OCI-M2 (cell line): ENCODE results near the gene SUPT3H.

Source experiments
- DNase-seq: peaks from one replicate; lab custom pipeline; 2025; ENCODE audit not compliant: unreplicated experiment; lab: John Stamatoyannopoulos, UW

SUPT3H gene

DNA sequence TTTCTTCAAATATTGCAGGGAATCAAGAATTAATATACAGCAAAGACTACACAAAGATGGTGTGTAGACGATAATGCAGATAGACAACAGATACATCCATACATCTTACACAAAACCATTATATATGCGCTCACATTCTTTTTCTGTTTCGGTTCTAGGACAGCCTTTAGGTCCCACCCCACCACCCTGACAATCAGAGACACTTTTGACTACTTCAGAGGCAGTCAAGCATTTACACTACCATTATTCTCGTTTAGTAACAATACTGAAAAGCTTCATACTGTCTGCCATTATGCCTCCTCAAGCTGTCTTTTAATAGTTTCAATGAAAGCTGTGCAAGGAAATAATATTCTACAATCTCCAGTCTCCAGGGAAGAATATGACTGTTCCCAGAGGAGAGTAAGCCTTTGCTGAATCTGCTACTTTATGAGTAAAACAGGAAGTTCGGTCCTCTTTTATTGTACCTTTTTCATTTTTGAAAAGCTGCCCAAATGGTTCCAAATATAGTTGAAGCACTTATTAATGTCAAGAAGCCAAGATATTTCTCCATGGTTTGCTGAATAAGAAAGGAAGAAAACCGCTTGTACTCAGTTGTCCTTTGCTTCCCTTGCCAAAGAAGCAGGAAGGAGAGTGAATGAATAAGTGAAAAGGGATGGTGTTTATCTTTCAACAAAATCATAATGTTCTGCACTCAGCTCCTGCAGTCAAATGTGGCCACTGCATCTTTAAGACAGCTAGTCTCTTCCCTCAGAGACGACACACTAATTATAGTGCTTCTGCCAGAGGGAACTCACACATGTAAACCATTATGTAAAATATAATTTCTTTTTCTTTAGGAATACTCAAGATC, 521.9 kb downstream of the SUPT3H start:
- DNase-seq: no peak

DNA sequence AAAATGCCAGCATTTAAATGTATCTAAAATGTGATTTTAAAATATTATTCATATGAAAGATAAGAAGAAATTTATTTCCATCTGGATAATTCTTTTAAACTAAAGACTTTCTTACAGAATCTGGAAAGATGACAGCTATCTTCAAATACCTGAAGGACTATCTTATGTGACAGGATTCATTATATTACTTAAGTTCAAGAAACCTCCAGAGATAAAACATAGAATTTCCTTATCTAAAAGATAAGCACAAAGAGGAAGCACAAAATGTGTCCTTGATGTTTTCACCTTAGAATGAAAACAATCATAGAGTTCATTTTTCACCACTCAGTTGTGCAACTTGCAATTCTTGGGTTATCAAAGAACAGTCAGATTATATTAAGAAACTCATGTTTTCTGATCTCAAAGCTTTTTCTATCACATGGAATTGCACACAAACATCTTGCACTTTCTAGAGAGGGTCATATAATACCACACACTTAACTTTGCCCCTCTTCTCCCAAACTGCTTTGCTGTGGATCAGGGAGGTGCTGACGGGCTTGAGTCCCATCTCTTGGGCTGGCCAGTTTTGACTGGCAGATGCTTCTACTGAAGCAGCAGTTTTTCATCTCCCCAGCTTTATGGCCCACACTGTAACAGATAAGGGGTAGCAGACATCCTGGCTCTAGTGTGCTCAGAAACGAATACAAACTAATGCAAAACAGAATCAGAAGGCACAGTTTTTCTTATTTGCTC, 522.9 kb downstream of the SUPT3H start:
- no peak for DNase-seq

DNA sequence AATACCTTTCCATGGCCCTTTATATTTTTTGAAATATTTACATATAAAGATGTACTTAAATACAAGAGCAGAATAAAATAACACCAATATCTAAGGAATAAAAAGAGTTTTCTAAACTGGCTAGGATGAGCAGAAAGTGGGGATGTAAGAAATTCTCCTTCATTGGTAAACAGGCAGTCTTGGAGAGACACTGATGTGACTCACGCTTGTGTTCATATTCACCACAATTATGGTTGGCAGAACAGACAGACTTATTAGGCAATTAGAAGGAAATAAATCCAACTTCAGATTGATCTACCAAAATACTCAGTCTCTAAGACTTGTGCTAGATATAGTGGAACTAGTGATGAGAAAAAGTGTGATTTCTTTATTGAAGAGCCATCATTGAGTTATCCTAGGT, 526.6 kb downstream of the SUPT3H start:
- no peak for DNase-seq

DNA sequence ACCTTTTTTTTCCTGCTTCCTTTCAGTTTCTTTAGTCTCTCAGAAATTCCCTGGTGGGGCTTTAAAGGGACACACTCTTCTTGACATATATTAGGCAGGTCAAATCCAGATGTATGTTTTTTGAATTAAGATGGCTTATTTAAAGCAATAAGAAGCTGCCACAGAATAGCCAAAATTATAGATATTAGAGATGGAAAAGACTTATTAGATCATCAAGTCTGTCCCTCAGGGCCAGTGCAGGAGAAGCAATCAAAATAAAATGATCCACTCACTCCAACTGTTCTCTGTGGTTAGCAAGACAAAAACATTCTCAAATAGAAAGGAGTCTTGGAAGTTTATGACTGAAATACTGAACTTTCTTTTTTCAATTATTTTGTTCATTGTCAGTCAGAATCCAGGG, 527.4 kb downstream of the SUPT3H start:
- DNase-seq: no peak

DNA sequence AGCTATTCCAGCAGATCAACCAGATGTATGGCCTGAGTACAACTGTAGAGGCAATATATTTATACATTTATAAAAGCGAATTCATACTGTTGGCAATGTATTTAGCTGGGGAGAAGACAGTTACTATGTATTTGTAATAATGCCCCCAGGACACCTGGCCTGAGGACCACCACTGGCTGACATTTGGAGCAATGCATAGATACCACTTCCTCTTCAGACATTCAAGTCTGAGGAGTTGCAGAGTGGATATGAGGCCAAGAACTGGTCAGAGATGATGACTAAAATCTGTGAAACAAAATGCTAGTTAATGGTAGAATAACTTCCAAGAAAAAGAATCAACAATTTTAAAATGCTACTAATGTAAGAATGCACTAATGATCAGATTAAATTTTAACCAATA, 527.9 kb downstream of the SUPT3H start:
- no peak for DNase-seq

DNA sequence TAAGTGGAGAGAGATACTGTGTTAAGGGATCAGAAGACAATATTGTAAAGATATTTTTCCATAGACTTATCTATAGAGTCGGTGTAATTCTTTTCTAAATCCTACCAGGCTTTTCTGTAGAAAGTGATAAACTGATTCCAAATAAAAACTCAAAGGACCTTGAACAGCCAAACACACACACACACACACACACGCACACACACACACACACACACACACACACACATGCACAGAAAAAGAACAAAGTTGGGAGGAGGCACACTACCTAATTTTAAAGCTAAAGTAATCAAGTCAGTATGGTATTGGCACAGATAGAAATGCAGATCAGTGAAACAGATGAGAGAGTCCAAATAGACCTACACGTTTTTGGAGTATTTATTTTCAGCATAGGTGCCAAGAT, 534.0 kb downstream of the SUPT3H start:
- DNase-seq: no peak

DNA sequence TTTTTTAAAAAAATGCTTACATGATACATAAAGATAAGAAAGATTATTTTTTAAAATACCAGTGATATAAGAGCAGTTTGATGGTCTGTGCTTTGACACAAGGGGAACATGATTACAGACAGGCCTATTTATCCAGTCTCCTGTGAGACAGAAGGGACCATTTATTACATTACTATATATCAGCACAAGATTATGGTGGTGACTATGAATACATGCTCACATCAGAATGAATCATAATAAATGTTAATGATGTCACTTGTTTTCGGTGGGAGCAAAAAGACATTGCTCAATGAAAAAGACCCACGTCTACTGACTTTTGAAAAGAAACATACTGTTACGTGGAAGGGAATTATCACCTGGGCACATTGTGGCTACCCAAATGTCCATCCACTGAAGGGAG, 535.1 kb downstream of the SUPT3H start:
- DNase-seq: no peak

DNA sequence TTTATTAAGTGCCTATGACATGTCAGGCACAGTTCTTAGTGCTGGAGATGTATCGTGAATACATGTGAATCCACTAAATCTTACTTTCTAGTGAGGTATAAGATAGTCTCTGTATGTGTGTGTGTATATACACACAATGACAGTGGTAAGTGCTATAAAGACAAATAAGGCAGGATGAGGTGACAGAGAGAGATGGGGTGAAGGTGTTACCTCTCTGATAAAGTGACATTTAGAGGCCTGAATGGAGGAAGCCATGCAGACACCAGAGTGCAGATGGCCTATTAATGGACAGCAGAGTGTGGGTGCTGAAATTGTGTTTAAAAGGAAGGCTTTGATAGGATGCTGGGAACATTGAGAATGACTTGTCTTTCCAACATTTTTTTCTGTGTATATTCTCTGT, 535.9 kb downstream of the SUPT3H start:
- DNase-seq: no peak

DNA sequence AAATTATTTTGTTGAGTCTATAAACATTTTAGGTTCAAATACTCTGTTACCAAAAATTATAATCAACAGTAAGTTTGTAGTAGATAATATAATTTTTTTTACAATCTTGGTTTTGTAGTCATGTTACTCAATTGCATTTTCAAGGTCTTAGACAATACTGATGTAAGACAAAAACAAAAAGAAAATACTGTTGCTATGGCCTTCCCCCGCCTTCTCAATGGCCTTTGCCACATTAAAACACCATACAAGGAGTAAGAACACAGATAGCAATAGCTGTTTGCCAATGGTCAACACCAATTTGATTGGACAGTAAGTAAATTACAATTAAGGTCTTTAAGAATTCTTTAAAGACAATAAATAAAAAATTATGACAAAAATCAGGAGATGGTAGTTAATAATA, 540.0 kb downstream of the SUPT3H start:
- no peak for DNase-seq

DNA sequence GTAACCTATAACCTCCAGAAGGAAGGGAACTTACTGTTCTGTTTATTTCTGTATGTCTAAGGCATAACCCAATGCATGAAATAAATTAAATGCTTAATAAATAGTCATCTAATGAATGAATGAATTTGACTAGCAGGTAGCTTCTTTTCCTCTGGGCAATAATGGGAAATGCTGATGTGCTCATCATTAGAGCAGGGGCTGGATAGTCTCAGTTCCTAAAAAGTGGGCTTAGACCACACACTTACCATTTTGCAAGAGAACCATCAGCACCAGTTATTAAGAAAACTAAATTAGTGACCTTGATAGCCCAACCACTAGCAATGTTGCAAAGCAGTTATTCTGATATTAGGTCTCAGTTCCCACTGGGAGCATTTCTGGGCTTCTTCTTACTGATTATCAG, 540.5 kb downstream of the SUPT3H start:
- no peak for DNase-seq

DNA sequence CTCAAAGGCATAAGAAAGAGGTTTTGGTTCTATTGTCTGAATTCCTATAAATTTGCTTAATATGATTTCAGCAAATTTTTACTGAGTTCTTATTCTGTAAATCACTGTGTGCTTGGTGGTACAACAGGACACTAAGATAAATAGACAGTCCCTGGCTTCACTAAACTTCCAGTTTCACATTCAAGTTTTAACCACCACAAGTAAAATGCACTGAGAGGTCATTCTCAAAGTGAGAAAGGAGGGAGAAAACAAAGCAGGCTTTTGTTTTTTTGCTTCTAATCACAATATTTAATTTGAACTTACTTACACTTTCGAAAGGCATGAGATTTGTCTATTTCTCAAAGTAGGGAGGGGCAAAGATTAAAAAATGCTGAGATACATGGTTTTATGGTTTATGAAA, 544.5 kb downstream of the SUPT3H start:
- no peak for DNase-seq

DNA sequence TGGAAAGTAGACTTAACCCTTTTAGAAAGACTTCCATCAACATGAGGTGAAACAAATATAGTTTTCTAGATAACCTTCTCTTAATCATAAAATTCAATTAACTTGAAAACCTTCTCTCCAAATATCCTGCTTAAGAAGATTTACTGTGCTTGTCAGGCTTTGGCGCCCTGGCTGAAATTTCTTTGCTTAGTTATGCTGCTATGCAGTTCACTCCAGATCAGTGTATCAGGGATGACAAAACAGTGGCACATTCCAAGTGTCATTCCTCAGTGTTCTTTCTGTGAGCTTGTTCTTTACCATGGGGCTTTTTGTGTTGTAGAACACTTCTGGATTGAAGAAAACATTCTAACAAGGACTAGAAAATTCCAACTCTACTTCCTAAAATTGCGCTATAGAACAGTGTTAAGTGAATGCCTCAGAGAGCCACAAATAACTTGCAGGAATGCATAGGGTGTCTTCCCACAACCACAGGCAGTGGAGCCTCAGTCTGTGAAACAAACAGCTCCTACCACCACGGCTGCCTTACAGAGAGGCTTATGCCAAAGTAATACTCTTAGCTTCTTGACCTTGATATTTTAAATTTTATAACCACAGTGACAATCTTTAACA, 546.6 kb downstream of the SUPT3H start:
- DNase-seq: no peak

DNA sequence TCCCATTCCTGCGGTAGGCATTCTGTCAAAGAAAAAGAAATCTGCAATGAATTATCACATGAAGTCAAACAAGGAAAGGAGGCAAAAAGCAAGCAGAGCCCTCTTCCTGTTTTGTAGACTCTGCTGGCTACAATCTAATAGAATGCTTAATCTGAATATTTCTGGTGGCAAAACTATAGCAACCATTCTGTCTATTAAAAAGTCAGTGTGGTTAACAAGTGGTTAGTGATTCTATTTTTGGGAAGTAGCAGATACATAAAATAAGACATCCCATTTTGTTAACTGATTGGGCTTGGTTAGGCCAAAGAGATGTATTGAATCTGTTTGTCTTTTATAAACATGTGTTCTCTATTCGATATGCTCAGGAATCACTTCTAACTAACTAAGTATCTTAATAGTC, 547.9 kb downstream of the SUPT3H start:
- no peak for DNase-seq

DNA sequence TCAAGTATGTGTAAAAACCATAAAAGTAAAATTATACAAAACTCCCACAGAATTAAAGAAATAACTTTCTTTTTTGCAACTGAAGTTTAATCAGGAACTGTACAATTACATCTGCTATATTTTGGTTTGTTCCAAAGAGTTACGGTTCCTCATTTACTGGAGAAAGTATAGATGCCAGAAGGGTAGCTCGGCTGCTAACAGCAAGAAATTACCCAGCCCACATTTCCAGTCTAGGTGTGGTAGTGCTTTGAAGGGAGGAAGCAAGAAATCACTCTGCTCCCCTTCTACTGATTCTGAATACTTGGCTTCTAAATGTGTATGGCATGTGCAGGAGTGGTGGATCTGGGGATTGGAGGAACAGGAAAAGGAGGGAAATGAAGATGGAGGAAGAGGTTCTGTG, 549.0 kb downstream of the SUPT3H start:
- no peak for DNase-seq

DNA sequence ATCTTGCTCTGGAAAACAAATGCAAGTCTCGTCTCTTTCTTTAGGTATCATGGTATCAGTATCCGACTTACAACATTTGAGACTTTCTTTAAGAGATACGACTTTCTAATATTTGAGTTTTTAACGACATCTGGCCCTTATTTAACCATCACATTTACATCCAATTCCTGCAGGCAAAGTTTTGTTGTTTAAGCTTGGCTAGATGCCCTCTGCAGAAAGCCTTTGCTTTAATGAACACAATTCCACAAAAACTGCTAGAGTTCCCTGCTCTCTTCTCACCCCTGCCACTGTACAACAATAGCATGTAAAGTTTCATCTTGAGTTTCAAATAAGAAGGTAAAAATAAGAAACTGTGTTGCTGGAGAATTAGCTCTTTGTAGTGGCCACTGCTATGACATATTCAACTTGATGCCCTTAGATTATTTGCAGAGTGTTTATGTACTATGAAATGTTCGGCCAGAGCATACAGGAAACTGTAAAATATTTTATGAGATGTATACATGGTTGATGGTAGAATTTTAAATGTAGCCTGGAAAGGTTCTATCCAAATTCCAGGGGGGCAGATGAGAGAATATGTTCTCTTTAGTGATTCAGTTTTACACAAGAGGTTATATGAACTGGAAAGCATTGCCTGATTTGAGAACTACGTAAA, 551.6 kb downstream of the SUPT3H start:
- DNase-seq: no peak

DNA sequence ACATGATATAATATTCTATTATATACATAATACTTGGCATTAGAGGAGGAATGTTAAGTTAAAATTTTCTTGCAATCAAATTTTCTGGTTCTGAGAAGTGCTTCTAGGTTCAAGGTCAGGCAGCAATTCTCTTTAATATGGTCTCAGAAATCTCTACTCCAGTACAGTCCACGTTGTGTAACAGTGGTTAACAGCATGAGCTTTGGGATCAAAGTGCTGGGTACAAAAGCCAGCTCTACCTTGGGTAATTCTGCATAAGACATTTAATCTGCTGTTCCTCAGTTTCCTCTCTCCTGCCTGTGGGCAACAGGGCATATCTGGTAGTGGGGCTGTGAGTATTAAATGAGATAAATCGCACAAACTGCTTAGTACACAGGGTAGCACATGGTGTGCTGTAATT, 552.5 kb downstream of the SUPT3H start:
- no peak for DNase-seq

DNA sequence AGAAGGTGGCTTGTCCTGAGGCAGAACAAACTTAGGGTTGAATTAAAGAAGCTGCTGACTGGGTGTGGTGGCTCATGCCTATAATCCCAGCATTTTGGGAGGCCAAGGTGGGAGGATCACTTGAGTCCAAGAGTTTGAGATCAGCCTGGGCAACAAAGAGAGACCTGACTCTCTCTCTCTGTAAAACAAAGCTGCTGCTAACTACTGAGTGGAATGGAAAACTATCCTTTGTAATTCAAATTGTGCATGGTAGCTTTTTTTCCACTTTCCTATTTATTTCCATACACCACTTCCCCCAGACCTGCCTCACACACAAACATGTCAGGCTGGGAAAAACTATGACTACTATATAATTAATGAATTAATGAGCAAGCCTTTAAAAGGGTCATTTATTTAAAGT, 553.2 kb downstream of the SUPT3H start:
- DNase-seq: no peak

DNA sequence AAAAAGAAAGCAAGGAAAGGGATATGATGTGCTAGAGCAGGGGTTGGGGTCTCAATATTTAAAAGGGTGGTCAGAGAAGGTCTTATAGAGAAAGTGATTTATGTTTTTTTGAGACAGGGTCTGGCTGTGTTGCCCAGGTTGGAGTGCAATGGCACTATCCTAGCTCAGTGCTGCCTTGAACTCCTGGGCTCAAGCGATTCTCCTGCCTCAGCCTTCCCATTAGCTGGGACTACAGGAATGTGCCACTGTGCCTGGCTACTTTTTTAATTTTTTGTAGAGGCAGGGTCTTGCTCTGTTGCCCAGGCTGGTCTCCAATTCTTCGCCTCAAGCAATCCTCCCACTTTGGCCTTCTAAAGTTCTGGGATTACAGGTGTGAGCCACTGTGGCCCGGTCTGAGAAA, 557.0 kb downstream of the SUPT3H start:
- DNase-seq: no peak

DNA sequence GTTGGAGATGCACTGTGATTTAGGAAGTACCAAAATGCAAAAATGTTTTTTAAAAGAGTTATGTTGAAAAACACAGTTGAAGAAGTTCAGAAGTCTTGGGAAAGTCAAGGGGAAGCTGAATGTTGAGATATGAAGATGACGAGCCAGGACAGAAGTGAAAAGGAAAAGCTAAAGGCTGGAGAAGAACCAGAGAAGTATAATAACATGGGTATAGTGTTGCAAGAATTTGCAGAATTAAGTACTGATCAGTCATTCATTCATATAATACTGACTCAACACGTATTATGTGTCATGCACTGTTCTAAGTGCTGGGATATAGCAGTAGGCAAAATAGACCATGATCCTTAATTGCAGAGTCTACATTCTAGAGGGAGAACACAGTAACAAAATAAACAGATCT, 557.4 kb downstream of the SUPT3H start:
- DNase-seq: no peak

DNA sequence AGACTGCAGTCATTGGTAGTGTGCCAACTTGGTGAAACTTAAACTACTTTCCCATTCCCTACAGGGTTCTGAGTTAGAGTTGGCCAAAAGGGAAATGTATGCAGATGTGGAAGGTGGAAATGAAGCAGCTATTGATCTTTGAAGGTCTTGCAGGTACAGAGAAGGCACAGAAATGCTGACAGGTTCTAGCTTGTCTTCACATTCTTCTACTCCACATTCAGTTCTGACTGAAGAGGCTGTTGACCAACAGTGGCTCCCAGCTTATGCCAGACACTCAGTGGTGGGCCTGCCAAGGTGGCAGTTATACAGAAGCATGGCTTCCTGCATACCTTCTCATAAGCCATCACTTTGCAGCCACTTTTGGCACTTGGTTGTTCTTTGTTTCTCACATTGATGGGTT, 566.3 kb downstream of the SUPT3H start:
- DNase-seq: no peak

DNA sequence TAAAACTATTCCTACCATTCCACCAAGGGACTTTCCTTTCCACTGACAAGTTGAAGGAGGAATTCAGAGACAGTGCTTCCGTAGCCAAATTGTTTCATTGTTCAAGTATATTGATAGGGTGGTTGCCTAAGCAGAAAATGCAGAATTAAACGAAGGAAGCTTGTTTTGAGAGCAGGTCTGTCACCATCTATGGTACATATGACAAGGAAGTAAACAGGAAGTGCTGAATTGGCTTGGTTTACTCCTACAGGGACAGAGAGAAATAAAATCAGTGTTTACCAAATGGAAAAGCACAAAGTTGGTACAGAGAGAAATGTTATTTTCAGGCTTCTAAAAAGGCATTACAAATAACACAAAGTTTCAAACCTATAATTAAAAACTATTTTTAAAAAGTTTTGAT, 568.5 kb downstream of the SUPT3H start:
- DNase-seq: no peak

DNA sequence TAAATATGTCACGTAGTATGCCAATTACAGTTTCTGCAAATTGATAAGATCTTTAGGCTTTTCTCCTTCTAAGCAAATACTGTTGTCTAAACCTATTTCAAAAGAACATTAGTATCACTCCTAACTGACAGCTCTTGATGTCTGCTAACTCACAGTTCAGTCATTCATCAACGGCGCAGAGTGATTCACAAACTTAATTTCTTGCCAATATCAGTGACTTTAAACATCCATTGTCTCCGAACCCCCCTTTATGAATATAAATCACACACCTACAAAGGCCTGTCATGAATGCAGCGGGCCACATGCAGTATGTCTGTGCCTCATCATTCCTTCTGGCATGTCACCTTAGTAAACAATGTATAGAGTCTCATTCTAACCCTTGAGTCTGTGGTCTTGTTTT, 569.6 kb downstream of the SUPT3H start:
- no peak for DNase-seq
